ENCODE data around the gene MYH3.
A peak's percentile ranks its signal among the peaks of the same experiment; 100 is the strongest.

The MYH3 gene

DNA sequence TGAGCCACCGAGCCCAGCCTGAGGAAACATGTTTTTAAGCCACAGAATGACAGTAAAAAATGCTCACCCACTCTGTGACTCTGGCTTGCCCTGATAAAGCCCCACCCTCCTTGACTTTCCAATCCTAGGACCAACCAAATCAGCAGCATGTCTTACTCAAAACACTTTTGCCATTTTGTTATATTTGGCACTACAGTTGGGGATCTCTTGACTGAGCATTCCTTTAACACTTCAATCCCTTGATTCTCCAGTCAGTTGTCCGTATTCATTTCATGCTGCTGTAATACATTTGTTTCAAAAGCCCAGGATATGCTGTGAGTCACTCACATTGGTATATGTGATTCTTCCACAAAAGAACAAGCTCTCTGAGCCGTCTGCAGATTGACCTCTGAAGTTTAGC, 8.2 kb downstream of the MYH3 start:
- no peak for DNase-seq (ENCODE audit: low read depth)

DNA sequence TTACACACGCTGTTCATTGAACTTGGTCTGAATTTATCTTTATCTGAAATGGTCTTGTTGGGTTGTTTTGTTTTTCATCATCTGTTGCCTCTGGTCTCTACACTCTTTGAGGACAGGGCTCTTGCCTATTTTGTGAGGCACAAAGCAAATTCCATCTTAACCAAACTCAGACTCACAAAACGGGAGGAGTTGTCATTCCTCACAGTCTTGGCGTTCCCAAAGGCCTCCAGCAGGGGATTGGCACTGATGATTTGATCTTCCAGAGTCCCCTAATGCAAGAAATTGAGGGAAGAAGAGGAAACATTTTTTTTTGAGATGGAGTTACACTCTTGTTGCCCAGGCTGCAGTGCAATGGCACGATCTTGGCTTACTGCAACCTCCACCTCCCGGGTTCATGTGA, 8.7 kb downstream of the MYH3 start:
- DNase-seq (ENCODE audit: low read depth), result no peak

DNA sequence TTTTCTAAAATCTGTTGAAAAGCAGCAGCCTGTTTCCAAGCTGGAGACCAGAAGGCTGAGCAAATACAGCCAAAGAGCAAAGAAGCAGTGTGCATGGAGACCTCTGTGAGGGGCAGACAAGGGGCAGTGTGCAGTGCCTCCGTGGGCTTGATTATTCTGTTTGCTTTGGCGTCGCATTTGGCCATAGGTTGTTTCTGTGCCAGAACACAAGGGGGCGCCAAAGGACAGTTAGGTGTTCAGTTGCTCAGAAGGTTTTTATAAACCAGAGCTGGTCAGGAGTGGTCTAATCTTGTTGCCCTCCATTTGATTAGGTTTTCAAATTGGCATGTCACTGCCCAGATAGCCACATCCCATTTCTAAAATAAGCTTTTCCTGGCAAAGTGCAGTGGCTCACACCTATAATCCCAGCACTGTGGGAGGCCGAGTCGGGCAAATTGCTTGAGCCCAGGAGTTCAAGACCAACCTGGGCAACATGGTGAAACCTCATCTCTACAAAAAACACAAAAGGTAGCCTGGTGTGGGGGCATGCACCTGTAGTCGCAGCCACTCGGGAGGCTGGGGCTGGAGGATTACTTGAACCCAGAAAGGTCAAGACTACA, 10.6 kb downstream of the MYH3 start:
- peak; percentile 9 for DNase-seq (ENCODE audit: low read depth)

DNA sequence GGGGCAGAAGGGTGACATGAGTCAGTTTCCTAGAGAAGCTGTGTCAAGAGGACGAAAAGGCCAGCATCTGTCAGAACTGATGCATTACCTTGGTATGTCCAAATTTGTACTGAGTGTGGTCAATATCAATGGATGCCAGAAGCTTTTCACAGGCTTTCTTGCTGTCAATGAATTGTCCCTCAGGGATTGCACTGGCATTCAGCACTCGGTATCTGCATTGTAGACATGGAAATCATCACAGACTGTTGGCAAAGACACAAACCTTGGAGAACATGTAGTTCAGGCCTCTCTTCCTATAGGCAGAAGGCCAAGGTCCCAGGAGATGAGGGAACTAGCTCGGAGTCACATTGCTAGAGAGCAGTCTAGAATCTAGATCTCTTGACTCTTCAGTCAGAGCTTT, 16.6 kb downstream of the MYH3 start:
- no peak for DNase-seq (ENCODE audit: low read depth)

DNA sequence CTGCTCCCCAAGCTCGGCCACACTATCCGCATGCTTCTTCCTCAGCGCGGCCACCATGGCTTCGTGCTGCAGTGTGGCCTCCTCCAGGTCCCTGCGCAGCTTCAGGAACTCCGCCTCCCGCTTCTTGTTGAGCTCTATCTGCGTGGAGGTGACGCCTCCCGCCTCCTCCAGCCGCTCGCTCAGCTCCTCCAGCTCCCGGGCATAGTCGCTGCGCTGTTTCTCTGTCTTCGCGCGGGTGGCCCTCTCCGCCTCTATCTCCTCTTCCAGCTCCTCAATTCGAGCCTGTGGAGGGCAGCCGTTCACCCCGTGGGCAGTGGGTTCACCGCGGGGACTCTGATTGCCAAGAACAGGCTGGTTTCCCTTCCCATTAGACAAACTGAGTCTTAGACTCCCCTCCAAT, 19.0 kb downstream of the MYH3 start:
- DNase-seq (ENCODE audit: low read depth), result no peak

DNA sequence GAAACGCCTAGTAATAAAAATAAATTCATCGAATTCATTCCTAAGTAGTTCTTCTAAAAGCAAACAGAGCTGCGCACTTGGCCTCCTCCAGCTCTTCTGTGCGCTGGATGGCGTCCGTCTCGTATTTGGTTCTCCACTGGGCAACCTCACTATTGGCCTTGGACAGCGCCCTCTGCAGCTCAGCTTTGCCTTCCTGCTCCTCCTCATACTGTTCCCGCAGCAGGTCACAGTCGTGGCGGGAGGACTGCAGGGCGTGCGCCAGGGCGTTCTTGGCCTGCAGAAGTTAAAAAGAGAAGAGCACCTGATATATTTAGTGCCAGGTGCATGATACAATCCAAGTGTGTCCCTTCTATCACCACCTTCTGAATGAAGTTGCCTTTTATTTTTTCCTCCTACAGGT, 21.8 kb downstream of the MYH3 start:
- no peak for DNase-seq (ENCODE audit: low read depth)

DNA sequence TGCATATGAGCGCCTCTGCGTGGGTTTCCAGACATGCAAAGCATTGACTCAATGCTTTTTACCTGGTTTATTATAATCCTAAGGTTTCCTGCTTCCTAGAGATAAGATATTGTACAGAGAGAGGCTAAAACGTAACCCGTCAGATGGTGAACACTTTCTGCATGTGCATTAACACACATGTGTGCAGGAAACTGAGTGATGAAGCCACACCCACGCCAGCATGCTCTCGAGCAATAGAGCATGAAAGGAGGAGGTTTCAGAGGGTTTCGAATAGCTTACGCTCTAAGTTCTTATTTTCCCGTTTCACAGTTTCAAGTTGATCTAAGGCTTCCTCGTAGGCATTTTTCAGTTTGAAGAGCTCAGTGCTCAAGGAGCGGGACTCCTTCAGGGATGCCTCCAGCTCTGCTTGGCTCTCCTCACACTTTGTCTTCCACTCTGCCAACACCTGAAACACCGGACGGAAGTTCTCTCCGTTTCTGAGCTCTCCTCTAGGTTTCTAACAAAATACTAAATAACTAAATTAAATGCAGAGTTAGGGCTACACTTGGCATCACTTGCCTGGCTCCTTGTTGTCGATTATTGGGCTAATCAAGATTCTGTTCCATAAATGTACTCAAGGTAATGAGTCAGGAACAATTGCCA, 23.2 kb downstream of the MYH3 start:
- DNase-seq (ENCODE audit: low read depth), result no peak

DNA sequence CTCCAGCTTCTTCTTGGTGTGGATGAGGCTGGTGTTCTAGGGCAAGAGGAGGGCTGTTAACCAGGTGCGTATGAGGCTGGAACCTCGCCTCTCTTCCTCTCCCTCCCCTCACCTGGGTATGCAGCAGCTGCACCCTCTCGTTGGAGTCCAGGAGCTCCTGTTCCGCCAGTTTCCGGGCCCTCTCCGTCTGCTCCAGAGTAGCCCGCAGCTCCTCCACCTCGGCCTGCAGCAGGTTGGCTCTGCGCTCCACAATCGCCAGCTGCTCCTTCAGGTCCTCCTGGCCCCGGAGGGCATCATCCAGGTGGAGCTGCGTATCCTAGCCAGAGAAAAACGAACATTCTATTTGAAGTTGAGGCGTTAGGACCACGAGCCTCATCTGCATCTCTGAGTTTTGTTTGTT, 25.4 kb downstream of the MYH3 start:
- no peak for DNase-seq (ENCODE audit: low read depth)

DNA sequence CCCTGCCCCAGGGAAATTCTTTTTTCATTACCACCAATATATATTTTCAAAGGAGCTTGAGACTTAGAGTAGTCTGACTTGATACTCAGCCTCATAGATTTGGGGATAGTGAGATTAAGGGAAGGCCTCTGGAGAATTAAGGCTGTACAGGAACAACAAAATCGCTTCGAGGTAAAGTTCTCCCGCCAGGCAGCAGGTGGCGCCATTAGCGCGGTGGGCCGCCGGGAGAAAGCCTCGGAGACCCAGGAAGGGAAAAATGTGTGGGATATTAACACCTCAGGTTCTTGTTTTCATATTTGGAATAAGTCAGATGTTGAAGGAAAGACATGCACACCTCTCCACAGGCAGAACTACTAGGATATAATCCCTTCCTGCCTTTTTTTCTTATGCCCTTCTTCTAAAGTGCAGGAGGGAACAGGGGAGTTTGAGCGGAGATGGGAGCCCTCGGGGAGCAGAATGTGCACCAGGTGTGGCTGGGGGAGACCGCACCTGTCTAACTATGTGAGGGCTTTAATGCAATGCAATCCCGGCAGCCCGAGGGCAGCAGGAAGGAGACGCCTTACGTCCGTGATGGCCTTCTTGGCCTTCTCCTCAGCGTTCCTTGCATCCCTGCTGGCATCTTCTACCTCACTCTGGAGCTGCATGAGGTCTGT, 25.9 kb downstream of the MYH3 start:
- no peak for DNase-seq (ENCODE audit: low read depth)

DNA sequence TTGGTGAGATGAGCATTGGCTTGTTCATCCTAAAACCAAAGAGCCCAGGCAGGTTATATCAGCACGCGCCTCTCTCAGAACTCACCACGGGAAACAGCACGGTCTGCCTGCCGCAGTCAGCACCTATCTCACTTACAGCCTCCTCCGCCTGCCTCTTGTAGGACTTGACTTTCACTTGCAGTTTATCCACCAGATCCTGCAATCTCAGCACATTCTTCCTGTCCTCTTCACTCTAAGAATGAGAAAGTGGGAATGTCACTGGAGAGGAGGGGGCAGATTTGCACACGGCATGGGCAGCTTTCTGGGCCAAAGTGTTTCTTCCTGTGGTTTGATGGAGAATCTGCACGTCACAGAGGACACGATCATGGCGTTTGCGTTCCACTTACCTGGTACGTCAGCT, 27.4 kb downstream of the MYH3 start:
- no peak for DNase-seq (ENCODE audit: low read depth)

DNA sequence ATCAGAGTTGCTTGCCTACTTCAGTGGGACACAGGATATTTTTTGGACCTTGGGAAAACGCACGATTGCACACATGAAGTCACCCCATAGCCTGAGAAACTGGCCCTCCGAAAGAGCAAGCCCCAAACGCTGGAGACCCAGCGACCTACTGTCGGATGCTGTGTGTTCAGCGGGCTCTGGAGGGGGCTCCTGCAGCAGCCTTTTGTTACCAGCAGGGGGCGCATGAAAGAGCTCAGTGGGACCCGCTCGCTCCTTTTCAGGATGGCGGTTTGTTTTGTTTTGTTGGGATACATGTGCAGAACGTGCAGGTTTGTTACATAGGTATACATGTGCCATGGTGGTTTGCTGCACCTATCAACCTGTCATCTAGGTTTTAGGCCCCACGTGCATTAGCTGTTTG, 28.4 kb downstream of the MYH3 start:
- DNase-seq (ENCODE audit: low read depth), result no peak

DNA sequence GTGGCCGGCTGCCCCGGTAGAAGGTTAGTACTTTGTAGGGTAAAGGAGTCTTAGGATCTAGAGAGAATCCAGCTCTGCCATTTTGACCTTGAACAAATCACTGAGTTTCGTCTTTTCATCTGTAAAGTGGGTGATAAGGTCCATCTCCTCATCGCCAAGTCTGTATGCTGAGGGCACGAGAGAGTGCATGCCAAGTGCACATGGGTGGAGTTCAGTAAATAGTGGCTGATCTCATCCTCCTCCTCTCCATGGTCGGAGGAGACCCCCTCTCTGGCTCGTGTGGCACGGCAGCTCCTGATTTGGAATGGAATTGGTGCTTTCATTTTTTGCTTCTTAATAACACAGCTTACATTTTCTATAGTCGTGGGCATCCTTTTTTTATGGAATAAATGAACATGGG, 30.7 kb downstream of the MYH3 start:
- DNase-seq (ENCODE audit: low read depth), result no peak

DNA sequence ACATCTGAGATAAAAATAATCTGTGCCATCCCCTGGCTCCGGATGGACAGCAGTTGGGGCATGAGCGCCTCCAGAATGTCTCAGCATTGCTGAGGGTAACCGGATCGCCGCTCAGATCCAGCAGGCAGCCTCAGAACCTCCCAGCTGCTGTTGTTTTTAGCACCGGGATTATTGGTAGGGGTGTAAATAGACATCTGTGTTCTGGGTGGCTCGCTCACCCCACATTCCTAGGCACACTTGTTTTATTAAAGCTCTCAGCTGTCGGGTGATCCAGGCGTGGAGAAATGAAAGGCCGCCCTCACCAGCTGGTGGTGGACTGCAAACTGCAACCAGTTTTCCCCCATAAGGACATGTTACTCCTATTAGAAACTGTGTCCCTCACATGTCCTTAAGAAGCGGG, 32.1 kb downstream of the MYH3 start:
- DNase-seq (ENCODE audit: low read depth), result no peak

DNA sequence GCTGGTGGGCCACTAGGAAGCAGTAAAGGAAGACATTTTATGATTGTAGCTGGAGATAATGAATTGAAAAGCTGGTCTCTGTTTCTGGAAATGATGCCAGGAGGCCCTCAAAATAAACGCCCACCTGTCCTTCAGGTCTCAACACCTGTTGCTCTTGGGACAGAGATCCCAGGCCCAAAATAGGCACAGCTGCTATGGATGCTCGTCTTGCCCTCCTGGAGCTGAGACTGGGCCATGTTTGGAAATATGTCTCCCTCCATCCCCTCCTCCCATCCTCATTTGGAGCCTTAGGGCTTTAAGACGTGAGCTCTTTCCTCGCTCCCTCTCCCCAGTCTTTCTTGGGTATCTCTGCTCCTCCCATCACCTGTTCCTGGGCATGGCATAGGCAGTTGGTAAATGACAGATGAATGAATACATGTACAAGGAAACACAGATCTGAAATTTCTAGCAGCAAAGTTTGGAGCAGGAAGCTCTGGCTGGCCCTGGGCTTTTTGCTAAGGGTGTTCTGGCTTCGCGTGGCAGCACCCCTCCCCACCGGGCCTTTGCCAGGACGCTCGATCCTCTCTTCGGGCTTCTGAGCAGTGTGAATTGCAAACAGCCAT, 33.3 kb downstream of the MYH3 start:
- no peak for DNase-seq (ENCODE audit: low read depth)

DNA sequence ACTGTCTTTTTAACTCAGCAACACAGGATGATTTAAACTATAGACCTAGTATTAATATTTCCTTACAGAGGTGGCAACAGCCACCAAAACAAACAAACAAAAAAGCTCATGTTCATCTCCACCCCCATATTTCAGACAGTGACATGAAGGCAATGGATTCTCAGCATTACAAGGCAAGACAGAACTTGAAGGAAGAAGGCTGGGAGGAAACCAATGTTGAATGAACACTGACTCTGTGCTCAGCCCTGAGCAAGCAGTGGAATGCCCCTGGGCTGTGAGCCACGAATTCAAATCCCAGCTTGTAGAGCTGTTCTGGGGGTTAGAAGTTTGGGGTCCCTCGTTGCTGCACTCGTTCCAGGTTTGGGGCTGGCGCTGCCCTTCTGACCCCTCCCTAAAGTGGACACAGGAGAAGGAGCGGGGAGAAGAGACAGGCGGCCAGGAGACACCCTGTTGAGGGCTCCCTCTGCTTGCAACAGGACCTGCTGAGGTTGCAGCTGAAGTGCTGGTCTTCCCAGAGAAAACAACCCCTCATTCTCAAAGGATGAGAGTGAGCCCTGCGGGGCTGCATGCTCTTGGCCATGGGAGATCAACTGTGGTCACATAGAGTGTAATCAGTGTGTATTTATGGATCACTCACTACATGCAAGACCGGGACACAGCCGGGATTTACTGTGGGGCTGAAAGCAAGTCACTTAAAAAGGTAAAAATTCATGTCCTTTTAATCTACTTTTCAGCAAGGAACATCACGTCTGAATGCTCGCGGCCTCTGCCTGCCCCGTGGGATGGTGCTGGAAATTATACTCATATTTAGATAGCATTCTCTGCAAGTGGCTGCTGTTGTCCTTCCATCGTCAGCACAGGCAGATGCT, 34.3 kb downstream of the MYH3 start:
- DNase-seq (ENCODE audit: low read depth), result no peak

DNA sequence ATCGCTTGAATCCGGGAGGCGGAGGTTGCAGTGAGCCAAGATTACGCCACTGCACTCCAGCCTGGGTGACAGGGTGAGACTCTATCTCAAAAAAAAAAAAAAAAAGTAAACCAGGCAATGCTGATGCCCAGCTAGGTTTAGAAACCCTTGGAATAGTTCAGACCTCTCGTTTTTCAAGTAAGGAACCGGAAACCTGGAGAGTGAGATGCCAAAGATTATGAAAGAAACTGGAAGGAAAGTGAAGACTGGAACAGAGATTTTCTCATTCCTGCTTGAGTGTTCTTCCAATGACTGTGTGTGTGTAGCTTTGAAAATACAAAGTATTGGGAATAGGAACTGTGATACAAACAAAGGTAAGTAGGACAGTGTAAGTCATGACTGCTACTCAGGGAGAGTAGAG, 35.7 kb downstream of the MYH3 start:
- no peak for DNase-seq (ENCODE audit: low read depth)

DNA sequence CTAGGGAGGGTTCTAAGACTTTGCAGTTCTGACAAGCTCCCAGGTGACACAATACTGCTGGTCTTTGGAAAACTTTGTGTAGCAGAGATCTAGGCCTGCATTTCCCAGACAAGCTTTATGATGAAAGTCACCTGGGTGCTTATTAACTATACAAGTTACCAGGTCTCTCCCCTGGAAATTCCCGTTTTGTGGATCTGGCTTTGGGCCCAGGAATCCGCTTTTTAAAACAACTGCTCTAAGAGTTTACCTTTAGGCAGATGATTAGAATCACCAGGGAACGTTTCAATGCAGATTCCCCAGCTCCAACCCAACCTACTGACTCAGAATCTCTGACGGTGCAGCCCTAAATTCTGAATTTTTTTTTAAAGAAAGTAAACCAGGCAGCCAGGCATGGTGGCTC, 36.3 kb downstream of the MYH3 start:
- no peak for DNase-seq (ENCODE audit: low read depth)

DNA sequence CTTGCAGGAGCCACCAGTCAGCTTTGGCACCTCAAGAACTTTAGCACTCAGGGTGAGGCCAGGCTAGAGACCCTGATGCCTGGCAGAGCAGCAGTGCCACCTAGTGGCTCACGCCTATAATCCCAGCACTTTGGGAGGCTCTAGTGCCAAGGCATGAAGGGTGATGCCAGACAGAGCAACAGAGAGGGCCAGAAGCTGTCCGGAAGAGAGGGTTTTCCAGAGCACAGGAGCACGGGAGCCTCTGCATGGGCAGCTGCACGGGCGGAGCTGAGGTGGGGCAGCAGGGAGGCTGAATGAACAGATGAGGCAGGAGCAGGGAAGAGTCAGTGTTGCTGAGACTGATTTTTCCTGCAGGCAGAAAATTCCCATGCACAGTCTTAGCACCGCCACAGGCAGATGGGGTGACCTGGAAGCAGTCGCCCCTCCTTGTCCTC, 38.9 kb downstream of the MYH3 start:
- DNase-seq (ENCODE audit: low read depth), result no peak

DNA sequence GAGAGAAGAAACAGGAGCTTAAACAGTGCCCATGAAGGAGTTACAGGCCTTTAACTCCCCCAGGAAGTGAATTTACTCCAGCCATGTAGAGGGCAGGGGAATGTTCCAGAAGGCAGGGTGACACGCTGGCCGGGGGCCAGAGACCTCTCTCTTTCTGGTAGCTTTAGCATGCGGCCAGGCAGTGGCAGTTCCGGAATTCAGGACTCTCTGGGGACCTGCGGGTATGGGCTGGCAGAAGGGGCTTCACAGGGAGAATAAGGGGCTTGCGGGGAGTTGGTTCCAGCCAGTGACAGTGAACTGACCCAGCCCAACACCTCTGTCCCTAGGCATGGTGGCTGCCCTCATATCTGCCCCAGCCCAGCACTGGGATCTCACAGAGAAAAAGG, 40.0 kb downstream of the MYH3 start:
- DNase-seq (ENCODE audit: low read depth), result no peak

DNA sequence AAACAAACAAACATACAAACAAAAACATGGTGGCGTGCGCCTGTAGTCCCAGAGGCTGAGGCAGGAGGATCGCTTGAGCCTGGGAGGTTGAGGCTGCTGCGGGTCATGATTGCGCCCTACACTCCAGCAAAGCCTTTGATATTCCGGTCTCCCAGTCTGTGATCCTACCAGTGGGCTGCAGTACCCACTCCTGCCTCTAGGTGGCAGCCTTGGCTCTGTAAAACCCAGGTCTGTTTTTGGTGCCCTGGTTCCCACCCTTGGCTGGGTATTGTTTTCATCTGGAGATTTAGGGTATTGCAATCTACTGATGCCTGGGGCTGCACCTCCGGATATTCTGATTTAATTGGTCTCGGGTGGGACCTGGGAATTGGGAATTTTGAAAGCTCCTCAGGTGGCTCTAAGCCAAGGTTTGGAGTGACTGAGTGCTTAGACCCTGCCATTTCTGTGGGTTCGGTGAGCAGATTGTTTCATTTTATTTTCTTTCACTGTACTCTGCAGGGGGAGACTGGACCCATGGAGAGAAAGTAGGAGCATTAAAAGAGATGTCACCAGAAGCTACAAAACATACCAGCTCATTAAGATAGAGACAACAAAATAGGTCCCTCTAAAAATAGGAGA, 40.5 kb downstream of the MYH3 start:
- peak; percentile 44 for DNase-seq (ENCODE audit: low read depth)

DNA sequence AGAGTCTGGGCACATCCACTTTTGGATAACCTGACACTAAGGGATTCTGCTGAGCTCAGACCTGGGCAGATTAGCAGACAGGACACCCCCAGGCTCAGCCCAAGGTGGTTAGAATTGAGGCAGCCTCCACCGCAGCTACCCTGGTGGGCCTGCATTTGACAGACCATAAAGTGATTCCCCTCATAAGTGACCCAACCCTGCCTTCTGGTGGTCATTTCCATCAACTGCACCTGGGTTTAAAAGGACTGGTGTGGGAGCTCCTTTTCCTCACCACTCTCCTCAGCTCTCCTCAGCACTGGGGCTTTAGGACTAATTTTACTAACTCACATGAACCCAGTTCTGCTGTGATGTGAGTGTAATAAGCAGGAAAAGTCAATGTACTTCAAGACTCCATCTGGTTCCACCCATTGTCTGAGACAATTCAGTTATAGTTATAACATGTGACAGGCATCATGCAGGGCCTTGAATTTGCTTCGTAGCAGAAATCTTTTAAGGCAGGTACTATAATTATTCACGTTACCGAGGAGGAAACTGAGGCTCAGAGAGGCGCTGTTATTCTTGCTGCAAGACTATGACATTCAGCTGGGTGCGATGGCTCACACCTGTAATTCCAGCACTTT, 42.5 kb downstream of the MYH3 start:
- DNase-seq (ENCODE audit: low read depth), result no peak

All from HS-5 (cell line).